Esophagus muscularis mucosa (tissue), 4 donors: ENCODE measurements around the gene COL4A1. TPM values are rescaled to one million over a fixed set of nuclear protein-coding genes. Genes with fewer than 3 reads are reported as not detected.

Source experiments
- DNase-seq: peaks from one replicate; pipeline ENCODE4 v3.0.0-alpha.2; 2017; ENCODE audit errors: extremely low spot score
- H3K27ac ChIP-seq, 4 donors: fragments of 200-600 bp; sonication (generic); replicated peaks in 1 of 4; 1 replicate in 3 of 4; 2 replicates in 1 of 4; pipeline ENCODE4 v1.5.1; 2016 to 2019; ENCODE audit warnings: mild to moderate bottlenecking in 1 of 4
- H3K27me3 ChIP-seq, 4 donors: fragments of 200-600 bp; sonication (generic); one replicate each; pipeline versions ENCODE4 v1.5.1 to v1.6.0; 2016 to 2019
- H3K36me3 ChIP-seq, 4 donors: fragments of 200-600 bp; sonication (generic); one replicate each; pipeline ENCODE4 v1.5.1; 2016 to 2019
- H3K4me1 ChIP-seq, 4 donors: fragments of 200-600 bp; sonication (generic); one replicate each; pipeline ENCODE4 v1.5.1; 2016 to 2019
- H3K4me3 ChIP-seq, 4 donors: fragments of 200-600 bp; sonication (generic); 1 replicate in 2 of 4; 2 replicates in 2 of 4; pipeline ENCODE4 v1.5.1; 2016 to 2019; ENCODE audit warnings: mild to moderate bottlenecking in 4 of 4, moderate library complexity in 1 of 4
- H3K9me3 ChIP-seq, 4 donors: fragments of 200-600 bp; sonication (generic); 1 replicate in 3 of 4; 2 replicates in 1 of 4; pipeline ENCODE4 v1.5.1; 2016 to 2019
- CTCF ChIP-seq, 3 experiments: fragments of 200-600 bp in 2 of 3; fragments of 450-650 bp in 1 of 3; sonication (generic) in 2 of 3; IDR thresholded peaks; one replicate each; pipeline ENCODE4 v1.5.1; 2017 to 2019; ENCODE audit warnings: antibody characterized with exemption in 3 of 3, mild to moderate bottlenecking in 2 of 3, moderate library complexity in 1 of 3
- EP300 ChIP-seq: sonication (generic); formaldehyde crosslinking; IDR thresholded peaks from one replicate; pipeline ENCODE4 v1.6.1; 2017; ENCODE audit warnings: antibody characterized with exemption
- POLR2A ChIP-seq: fragments of 450-650 bp; IDR thresholded peaks from one replicate; pipeline ENCODE4 v1.6.1; 2017; ENCODE audit warnings: antibody characterized with exemption, moderate library complexity, mild to moderate bottlenecking, low read depth
- POLR2AphosphoS5 ChIP-seq, 2 donors: sonication (generic); formaldehyde crosslinking; IDR thresholded peaks; one replicate each; pipeline ENCODE4 v1.6.1; 2017; ENCODE audit warnings: antibody characterized with exemption in 2 of 2
- WGBS: methylation state at CpG from one replicate; pipeline ENCODE4 v1.1.5; 2018; 5-methylcytosine and 5-hydroxymethylcytosine counted together
- intact Hi-C: fragments of 100-400 bp; cut with DNase I; formaldehyde crosslinking; loops from one replicate; pipeline ENCODE4 v1.15.1; 2023
- total RNA-seq, 4 donors: library from RNA; depleted of rRNA; stranded (reverse); fragments of >200 nt; gene quantifications; one replicate each; pipeline versions ENCODE4 v1.1.0 to v1.2.1, GENCODE V29; 2016

Gene COL4A1
- total RNA-seq, 4 donors from 2014 or later, result 328 to 578 (median 405) TPM

GRCh38 chr13:110225003-110225402 lies 82.0 kb downstream of the COL4A1 start:
- intact Hi-C loops, result no loop called here
- 88% methylated on average over 9 of the region's 11 CpGs for WGBS
- no peak overlapping the region for H3K4me3 ChIP-seq
- no peaks in the 10 kb centered on the region for H3K27me3 ChIP-seq
- peaks cover 46 to 96% (median 84%) of the 10 kb centered on the region in 4 donors for H3K4me1 ChIP-seq
- TF ChIP-seq POLR2AphosphoS5 (IDR thresholded peaks at IDR 0.05) (no peak), POLR2A (no peak), CTCF (IDR thresholded peaks at IDR 0.05) (no peak), EP300 (no peak)
- H3K9me3 ChIP-seq, result no peaks in the 10 kb centered on the region
- H3K36me3 ChIP-seq, result peaks cover 0 to 6% (median 0%) of the 10 kb centered on the region in 4 donors
- no peak for DNase-seq
- peak overlapping the region; percentile 51 to 95 (median 92) for H3K27ac ChIP-seq

- TF ChIP-seq POLR2AphosphoS5 (IDR thresholded peaks at IDR 0.05), result no peak
- TF ChIP-seq CTCF (IDR thresholded peaks at IDR 0.05), result no peak
- no peak for TF ChIP-seq EP300
- TF ChIP-seq POLR2A, result no peak
- Histone ChIP-seq H3K36me3 (peaks cover 0 to 3% (median 0%) of the 10 kb centered on the region in 4 donors), H3K4me3 (no peak overlapping the region), H3K9me3 (no peaks in the 10 kb centered on the region), H3K27me3 (no peaks in the 10 kb centered on the region), H3K4me1 (peaks cover 46 to 93% (median 85%) of the 10 kb centered on the region in 4 donors), H3K27ac (peak overlapping the region; percentile 92 to 95 (median 92))
- intact Hi-C loops, result no loop called here
- DNase-seq, result no peak
- WGBS, result 66% methylated on average over 8 of the region's 8 CpGs
Measured at GRCh38 chr13:110224519-110224918, 82.4 kb downstream of the COL4A1 start.

- TF ChIP-seq POLR2AphosphoS5 (IDR thresholded peaks at IDR 0.05) (peak; percentile 68 to 86), EP300 (peak; percentile 33), POLR2A (no peak), CTCF (IDR thresholded peaks at IDR 0.05) (no peak)
- DNase-seq, result no peak
- Histone ChIP-seq H3K4me3 (peak overlapping the region; percentile 3 to 26 (median 16)), H3K36me3 (no peaks in the 10 kb centered on the region), H3K27me3 (no peaks in the 10 kb centered on the region), H3K9me3 (no peaks in the 10 kb centered on the region), H3K27ac (peak overlapping the region; percentile 92 to 95 (median 92)), H3K4me1 (peaks cover 52 to 92% (median 86%) of the 10 kb centered on the region in 4 donors)
- intact Hi-C loops, result loop anchor here (2.0 kb wide), 1 partner anchor 225 kb away; no protein-coding TSS in a partner anchor
- 32% methylated on average over 18 of the region's 18 CpGs for WGBS
Measured at GRCh38 chr13:110221406-110222117, 85.4 kb downstream of the COL4A1 start.

GRCh38 chr13:110220471-110220870 lies 86.5 kb downstream of the COL4A1 start:
- peak overlapping the region; percentile 92 to 95 (median 92) for H3K27ac ChIP-seq
- no peak for DNase-seq
- WGBS, result 53% methylated on average over 7 of the region's 7 CpGs
- H3K4me3 ChIP-seq, result no peak overlapping the region
- H3K36me3 ChIP-seq, result no peaks in the 10 kb centered on the region
- TF ChIP-seq CTCF (IDR thresholded peaks at IDR 0.05), result no peak
- no peak for TF ChIP-seq EP300
- TF ChIP-seq POLR2A, result no peak
- TF ChIP-seq POLR2AphosphoS5 (IDR thresholded peaks at IDR 0.05), result no peak
- peaks cover 52 to 92% (median 86%) of the 10 kb centered on the region in 4 donors for H3K4me1 ChIP-seq
- H3K9me3 ChIP-seq, result no peaks in the 10 kb centered on the region
- intact Hi-C loops, result no loop called here
- H3K27me3 ChIP-seq, result no peaks in the 10 kb centered on the region
